Stimulated activated effector memory CD8-positive, alpha-beta T cell treated with anti-CD3 and anti-CD28 coated beads, Interleukin-12 subunit alpha, Interleukin-12 subunit beta, amount 100 ng/mL, for 72 hours (primary cell): Measurements from ENCODE around the gene S100A16.
"Not testable (repeated sequence)": the region's sequence is repeated elsewhere in the genome, so short reads cannot be mapped to it uniquely, and the experiment has no call there.

Experiments
- ATAC-seq: fragments of 150-1000 bp; cut with Tn5 transposase; 2 replicates; pipeline ENCODE4 v1.10.0; 2021
- DNase-seq, 2 donors: peaks; one replicate each; pipeline ENCODE4 v3.0.0; 2021 to 2022; ENCODE audit warnings: low spot score in 2 of 2
- H3K27ac Mint-ChIP-seq: one replicate; pipeline ENCODE4 v1.8.0; 2022; ENCODE audit warnings: mild to moderate bottlenecking, mixed read lengths
- H3K36me3 Mint-ChIP-seq: one replicate; pipeline ENCODE4 v1.8.0; 2022; ENCODE audit warnings: mild to moderate bottlenecking, mixed read lengths
- H3K4me1 Mint-ChIP-seq: one replicate; pipeline ENCODE4 v1.8.0; 2022; ENCODE audit warnings: mixed read lengths
- H3K4me3 Mint-ChIP-seq: one replicate; pipeline ENCODE4 v1.8.0; 2022; ENCODE audit warnings: mild to moderate bottlenecking, mixed read lengths
- H3K9me3 Mint-ChIP-seq: one replicate; pipeline ENCODE4 v1.8.0; 2022; ENCODE audit warnings: mixed read lengths

S100A16 gene

GRCh38 chr1:153570874-153571273, 42.1 kb downstream of the S100A16 start:
- DNase-seq, result no peak
- H3K4me3 Mint-ChIP-seq, result no peak overlapping the region
- no peak overlapping the region for H3K27ac Mint-ChIP-seq
- no peak for ATAC-seq
- no peaks in the 10 kb centered on the region for H3K9me3 Mint-ChIP-seq
- peaks cover 60% of the 10 kb centered on the region for H3K4me1 Mint-ChIP-seq
- peaks cover 2% of the 10 kb centered on the region for H3K36me3 Mint-ChIP-seq

GRCh38 chr1:153569465-153569864, 43.5 kb downstream of the S100A16 start:
- Mint-ChIP-seq H3K9me3 (no peaks in the 10 kb centered on the region), H3K4me1 (peaks cover 69% of the 10 kb centered on the region), H3K4me3 (no peak overlapping the region), H3K27ac (no peak overlapping the region), H3K36me3 (peaks cover 6% of the 10 kb centered on the region)
- ATAC-seq (no peak), DNase-seq (no peak)

- H3K27ac Mint-ChIP-seq, result peak overlapping the region; percentile 99
- peak; percentile 27 for ATAC-seq
- no peaks in the 10 kb centered on the region for H3K9me3 Mint-ChIP-seq
- peak; percentile 86 to 92 for DNase-seq
- H3K36me3 Mint-ChIP-seq, result peaks cover 6% of the 10 kb centered on the region
- peaks cover 69% of the 10 kb centered on the region for H3K4me1 Mint-ChIP-seq
- peak overlapping the region; percentile 79 for H3K4me3 Mint-ChIP-seq
Observed at GRCh38 chr1:153568367-153569099, 44.4 kb downstream of the S100A16 start.

GRCh38 chr1:153567621-153568366, 45.1 kb downstream of the S100A16 start:
- peak overlapping the region; percentile 99 for H3K27ac Mint-ChIP-seq
- peak in 1 of 2 donors; percentile 62 for DNase-seq
- peak overlapping the region; percentile 79 for H3K4me3 Mint-ChIP-seq
- peaks cover 63% of the 10 kb centered on the region for H3K4me1 Mint-ChIP-seq
- no peaks in the 10 kb centered on the region for H3K9me3 Mint-ChIP-seq
- H3K36me3 Mint-ChIP-seq, result peaks cover 6% of the 10 kb centered on the region
- peak; percentile 53 for ATAC-seq

- Mint-ChIP-seq H3K4me3 (peak overlapping the region; percentile 79), H3K36me3 (peaks cover 6% of the 10 kb centered on the region), H3K27ac (peak overlapping the region; percentile 99), H3K4me1 (peaks cover 53% of the 10 kb centered on the region), H3K9me3 (no peaks in the 10 kb centered on the region)
- peak; percentile 88 for ATAC-seq
- DNase-seq, result peak; percentile 69 to 88
Observed at GRCh38 chr1:153566414-153567371, 46.2 kb downstream of the S100A16 start.

GRCh38 chr1:153565529-153566374, 47.2 kb downstream of the S100A16 start, which contains the start of gene S100A2:
S100A2 (minus strand) TSS chr1:153565844; CDS start chr1:153563877, 1,967 bp downstream.
- no peaks in the 10 kb centered on the region for H3K9me3 Mint-ChIP-seq
- peak; percentile 44 to 70 for DNase-seq
- peaks cover 49% of the 10 kb centered on the region for H3K4me1 Mint-ChIP-seq
- H3K4me3 Mint-ChIP-seq, result peak within 1 kb of the TSS; percentile 79
- peak within 1 kb of the TSS; percentile 99 for H3K27ac Mint-ChIP-seq
- peak; percentile 86 for ATAC-seq
- peaks cover 6% of the 10 kb centered on the region for H3K36me3 Mint-ChIP-seq

GRCh38 chr1:153563991-153564390, 48.9 kb downstream of the S100A16 start:
- DNase-seq, result no peak
- no peak for ATAC-seq
- peak overlapping the region; percentile 58 for H3K27ac Mint-ChIP-seq
- no peak overlapping the region for H3K4me3 Mint-ChIP-seq
- H3K4me1 Mint-ChIP-seq, result peaks cover 40% of the 10 kb centered on the region
- H3K36me3 Mint-ChIP-seq, result peaks cover 6% of the 10 kb centered on the region
- H3K9me3 Mint-ChIP-seq, result no peaks in the 10 kb centered on the region

GRCh38 chr1:153563483-153563901, 49.4 kb downstream of the S100A16 start:
- Mint-ChIP-seq H3K4me1 (peaks cover 35% of the 10 kb centered on the region), H3K9me3 (no peaks in the 10 kb centered on the region), H3K4me3 (no peak overlapping the region), H3K36me3 (peaks cover 6% of the 10 kb centered on the region), H3K27ac (peak overlapping the region; percentile 58)
- no peak for DNase-seq
- no peak for ATAC-seq

- not testable (repeated sequence) for ATAC-seq
Observed at GRCh38 chr1:153562021-153562420, 50.9 kb downstream of the S100A16 start.

GRCh38 chr1:153561466-153561985, 51.4 kb downstream of the S100A16 start:
- DNase-seq (no peak), ATAC-seq (no peak)
- no peak overlapping the region for H3K4me3 Mint-ChIP-seq
- H3K4me1 Mint-ChIP-seq, result peaks cover 15% of the 10 kb centered on the region
- H3K27ac Mint-ChIP-seq, result peak overlapping the region; percentile 83
- H3K36me3 Mint-ChIP-seq, result peaks cover 6% of the 10 kb centered on the region
- no peaks in the 10 kb centered on the region for H3K9me3 Mint-ChIP-seq

More at GRCh38 chr1:153562021-153562420, 50.9 kb downstream of the S100A16 start:
- Mint-ChIP-seq H3K27ac (peak overlapping the region; percentile 83), H3K4me1 (peaks cover 20% of the 10 kb centered on the region)
- not testable (repeated sequence) for H3K36me3 Mint-ChIP-seq, H3K9me3 Mint-ChIP-seq, H3K4me3 Mint-ChIP-seq, DNase-seq

- Mint-ChIP-seq H3K4me1 (peaks cover 9% of the 10 kb centered on the region), H3K27ac (peak overlapping the region; percentile 83), H3K9me3 (no peaks in the 10 kb centered on the region), H3K36me3 (peaks cover 4% of the 10 kb centered on the region), H3K4me3 (no peak overlapping the region)
- ATAC-seq, result no peak
- no peak for DNase-seq
Observed at GRCh38 chr1:153560771-153561465, 52.0 kb downstream of the S100A16 start.

GRCh38 chr1:153560241-153560640, 52.7 kb downstream of the S100A16 start:
- H3K27ac Mint-ChIP-seq, result no peak overlapping the region

GRCh38 chr1:153557877-153558276, 55.1 kb downstream of the S100A16 start:
- no peak for ATAC-seq
- H3K27ac Mint-ChIP-seq, result no peak overlapping the region
- H3K4me3 Mint-ChIP-seq, result no peak overlapping the region
- no peak for DNase-seq
- H3K36me3 Mint-ChIP-seq, result no peaks in the 10 kb centered on the region
- peaks cover 10% of the 10 kb centered on the region for H3K4me1 Mint-ChIP-seq
- H3K9me3 Mint-ChIP-seq, result no peaks in the 10 kb centered on the region

More at GRCh38 chr1:153560241-153560640, 52.7 kb downstream of the S100A16 start:
- DNase-seq, result no peak
- Mint-ChIP-seq H3K4me1 (peaks cover 3% of the 10 kb centered on the region), H3K4me3 (no peak overlapping the region), H3K36me3 (no peaks in the 10 kb centered on the region), H3K9me3 (no peaks in the 10 kb centered on the region)
- ATAC-seq, result no peak
